ENCODE data around the gene SMIM20. TPM values are rescaled to one million over a fixed set of nuclear protein-coding genes. Genes with fewer than 3 reads are reported as not detected.

The SMIM20 gene
- polyA plus RNA-seq, 12 donors: 29.0 to 61.4 (median 45.5) TPM; not detected in 1

Other genes with a start within 250 kb of the SMIM20 start
- gene SEL1L3, start 51.2 kb upstream of the SMIM20 start, polyA plus RNA-seq (ENCODE audit: insufficient read length in 12 of 12): 10 to 100 TPM in 11 of 12 donors, not detected in 1; 14.1 to 30.1 (median 19.5) TPM

All from muscle of arm (tissue), 12 donors.